B cell (primary cell): ENCODE measurements around the gene PPOX. TPM values are rescaled to one million over a fixed set of nuclear protein-coding genes. Genes with fewer than 3 reads are reported as not detected.
A peak's percentile ranks its signal among the peaks of the same experiment; 100 is the strongest.

Experiments used
- ATAC-seq: fragments of 200-7000 bp; cut with Tn5 transposase; one replicate; pipeline ENCODE4 v1.10.0; 2021; ENCODE audit warnings: low read depth, mild to moderate bottlenecking, moderate number of reproducible peaks, moderate library complexity
- CTCF ChIA-PET: fragments of 350-600 bp; sonication (Branson Sonifier 250); formaldehyde crosslinking; loops from one replicate; lab custom pipeline; 2021; ENCODE audit warnings: antibody characterized with exemption, inconsistent platforms; lab: Charles Lee
- POLR2A ChIA-PET: fragments of 350-600 bp; sonication (Branson Sonifier 250); formaldehyde crosslinking; loops from one replicate; lab custom pipeline; 2021; ENCODE audit warnings: antibody characterized with exemption; lab: Charles Lee
- DNase-seq: peaks from one replicate; pipeline ENCODE4 v3.0.0; 2013
- H2AFZ ChIP-seq: 2 replicates; pipeline ENCODE4 v1.6.1; 2012; ENCODE audit warnings: mild to moderate bottlenecking, low read depth, low read length; ENCODE audit not compliant: insufficient read depth, poor library complexity, severe bottlenecking
- H3K27ac ChIP-seq, 2 donors: 1 replicate in 1 of 2; 2 replicates in 1 of 2; pipeline ENCODE4 v1.5.1; 2012 to 2013; ENCODE audit warnings: low read length in 2 of 2, mild to moderate bottlenecking in 2 of 2, moderate library complexity in 1 of 2
- H3K27me3 ChIP-seq, 4 experiments: fragments of 200-600 bp in 1 of 4; sonication (generic) in 1 of 4; replicated peaks in 1 of 4; 1 replicate in 2 of 4; 2 replicates in 2 of 4; pipeline versions ENCODE4 v1.6.1 to v1.7.0; 2013 to 2016; ENCODE audit warnings: low read length in 3 of 4, mild to moderate bottlenecking in 2 of 4, mixed read lengths in 1 of 4, moderate library complexity in 1 of 4; ENCODE audit not compliant: insufficient read depth in 4 of 4, control insufficient read depth in 3 of 4; ENCODE audit errors: control extremely low read depth in 1 of 4
- H3K36me3 ChIP-seq, 2 experiments: replicated peaks in 1 of 2; 1 replicate in 1 of 2; 2 replicates in 1 of 2; pipeline versions ENCODE4 v1.6.1 to v1.7.1; 2013; ENCODE audit warnings: low read length in 1 of 2; ENCODE audit not compliant: insufficient read depth in 2 of 2, control insufficient read depth in 1 of 2; ENCODE audit errors: control extremely low read depth in 1 of 2, extremely low read depth in 1 of 2
- H3K4me1 ChIP-seq, 2 donors: fragments of 200-600 bp in 1 of 2; sonication (generic) in 1 of 2; 1 replicate in 1 of 2; 2 replicates in 1 of 2; pipeline versions ENCODE4 v1.5.1 to v1.6.1; 2013 to 2017; ENCODE audit warnings: low read length in 2 of 2; ENCODE audit not compliant: control insufficient read depth in 2 of 2, insufficient read depth in 2 of 2
- H3K4me2 ChIP-seq: replicated peaks from 2 replicates; pipeline ENCODE3; 2012; ENCODE audit warnings: mild to moderate bottlenecking, low read depth, low read length; ENCODE audit not compliant: poor library complexity, severe bottlenecking
- H3K4me3 ChIP-seq, 5 experiments: fragments of 200-600 bp in 1 of 5; sonication (generic) in 1 of 5; 1 replicate in 3 of 5; 2 replicates in 2 of 5; pipeline versions ENCODE4 v1.5.1 to v1.7.0; 2011 to 2016; ENCODE audit warnings: low read length in 4 of 5, mild to moderate bottlenecking in 4 of 5, low read depth in 2 of 5, control low read depth in 1 of 5, moderate library complexity in 1 of 5; ENCODE audit not compliant: insufficient read depth in 1 of 5; ENCODE audit errors: control extremely low read depth in 1 of 5, extremely low read depth in 1 of 5
- H3K79me2 ChIP-seq: fragments of 200-600 bp; sonication (generic); one replicate; pipeline ENCODE4 v1.6.0; 2016; ENCODE audit warnings: low read length; ENCODE audit not compliant: control insufficient read depth, insufficient read depth
- H3K9ac ChIP-seq: fragments of 200-600 bp; sonication (generic); 2 replicates; pipeline ENCODE4 v1.6.1; 2017; ENCODE audit warnings: mild to moderate bottlenecking, low read length, moderate library complexity
- H3K9me3 ChIP-seq, 3 donors: one replicate each; pipeline versions ENCODE4 v1.6.1 to v1.7.1; 2013; ENCODE audit warnings: low read length in 2 of 3; ENCODE audit not compliant: control insufficient read depth in 2 of 3, insufficient read depth in 1 of 3; ENCODE audit errors: control extremely low read depth in 1 of 3
- H4K20me1 ChIP-seq: 2 replicates; pipeline ENCODE4 v1.6.0; 2012; ENCODE audit warnings: mild to moderate bottlenecking, low read length; ENCODE audit not compliant: insufficient read depth, control insufficient read depth, poor library complexity, severe bottlenecking
- H3K27ac Mint-ChIP-seq: one replicate; pipeline ENCODE4 v1.8.0; 2021; ENCODE audit warnings: mixed read lengths
- H3K27me3 Mint-ChIP-seq: one replicate; pipeline ENCODE4 v1.8.0; 2021; ENCODE audit warnings: mixed read lengths
- H3K4me1 Mint-ChIP-seq: one replicate; pipeline ENCODE4 v1.8.0; 2021; ENCODE audit warnings: mixed read lengths
- H3K4me3 Mint-ChIP-seq: one replicate; pipeline ENCODE4 v1.8.0; 2021; ENCODE audit warnings: mixed read lengths
- H3K9me3 Mint-ChIP-seq: one replicate; pipeline ENCODE4 v1.8.0; 2022; ENCODE audit warnings: mixed read lengths; ENCODE audit not compliant: insufficient read depth
- CTCF ChIP-seq: fragments of 200-600 bp; IDR thresholded peaks from one replicate; pipeline ENCODE4 v1.8.0; 2022; ENCODE audit warnings: antibody characterized with exemption, mild to moderate bottlenecking
- EZH2 ChIP-seq: IDR thresholded peaks from 2 replicates; pipeline ENCODE4 v1.6.1; 2012; ENCODE audit warnings: borderline replicate concordance, low read depth, mild to moderate bottlenecking, moderate library complexity, low read length; ENCODE audit not compliant: insufficient read depth, poor library complexity, severe bottlenecking
- WGBS: methylation state at CpG from one replicate; pipeline ENCODE4 v1.1.5; 2013; ENCODE audit warnings: missing lambda C conversion rate; ENCODE audit not compliant: insufficient coverage; 5-methylcytosine and 5-hydroxymethylcytosine counted together
- intact Hi-C: fragments of 100-400 bp; cut with micrococcal nuclease; formaldehyde crosslinking; loops from one replicate; pipeline ENCODE4 v1.10.0; 2022
- polyA plus RNA-seq: library from polyadenylated mRNA; depleted of rRNA; stranded (reverse); fragments of >200 nt; gene quantifications from 2 replicates; pipeline ENCODE4 v1.2.3, GENCODE V29; 2012
- total RNA-seq, 2 donors: library from RNA; stranded (reverse); fragments of 120-200 nt in 1 of 2; gene quantifications; 1 replicate in 1 of 2; 2 replicates in 1 of 2; pipeline versions ENCODE4 v1.2.3 to v1.2.4, GENCODE V29; 2013 to 2022

Gene PPOX
- total and polyA plus RNA-seq, 2 donors (not counting 1 experiment from before 2014, with no cell fraction given) = 65.6 to 82.3 TPM

GRCh38 chr1:161132410-161133219 lies 33.6 kb upstream of the PPOX start, which contains the start of gene DEDD:
Gene DEDD (minus strand): TSS chr1:161132667. CDS start chr1:161124462, 8,205 bp downstream.
- under 1% methylated on average over 54 of the region's 68 CpGs for WGBS
- Histone ChIP-seq H3K9ac (peak within 1 kb of the TSS; percentile 82), H3K4me2 (peak within 1 kb of the TSS; percentile 98), H3K36me3 (peaks cover 1 to 23% of the 10 kb centered on the region in 2 experiments), H3K9me3 (no peaks in the 10 kb centered on the region), H3K4me3 (peak within 1 kb of the TSS; percentile 85 to 100 (median 92)), H3K4me1 (peaks cover 18 to 27% of the 10 kb centered on the region in 2 donors), H3K27ac (peak within 1 kb of the TSS; percentile 83 to 89), H4K20me1 (no peaks in the 10 kb centered on the region), H3K79me2 (peaks cover 51% of the 10 kb centered on the region), H3K27me3 (no peaks in the 10 kb centered on the region), H2AFZ (peak within 1 kb of the TSS; percentile 89)
- ATAC-seq (peak; percentile 91), DNase-seq (peak; percentile 96)
- H3K27me3 Mint-ChIP-seq = no peaks in the 10 kb centered on the region
- ChIA-PET POLR2A (interaction anchor here (0.5 to 2.3 kb wide), 8 partner anchors 15 to 114 kb away, joined by 3 to 12 read pairs (median 5); partner anchors contain the start of genes ARHGAP30, NIT1, PFDN2 and PPOX), CTCF (interaction anchor here (0.6 to 10.0 kb wide), 10 partner anchors 14 to 940 kb away, joined by 3 to 82 read pairs (median 4); partner anchors contain the start of genes ARHGAP30, NIT1, PFDN2 and PPOX)
- no peaks in the 10 kb centered on the region for H3K9me3 Mint-ChIP-seq
- no peak within 1 kb of the TSS for H3K27ac Mint-ChIP-seq
- intact Hi-C loops = loop anchor here (1.0 to 10.0 kb wide), 11 partner anchors 14 to 418 kb away; partner anchors contain the start of genes ARHGAP30, CD48, KLHDC9 and NDUFS2
- H3K4me3 Mint-ChIP-seq = no peak within 1 kb of the TSS
- H3K4me1 Mint-ChIP-seq = peaks cover 41% of the 10 kb centered on the region
- TF ChIP-seq EZH2 = no peak
- TF ChIP-seq CTCF = no peak
